GM12865 (cell line): ENCODE results near the gene LRRK2.
"Not testable (repeated sequence)": the region's sequence is repeated elsewhere in the genome, so short reads cannot be mapped to it uniquely, and the experiment has no call there.

Experiments
- DNase-seq: peaks from one replicate; pipeline ENCODE4 v3.0.0; 2010; ENCODE audit warnings: low read depth
- H3K4me3 ChIP-seq: 2 replicates; pipeline ENCODE4 v1.5.1; 2011; ENCODE audit warnings: mild to moderate bottlenecking, low read depth, low read length, control low read depth
- CTCF ChIP-seq: IDR thresholded peaks from 2 replicates; pipeline ENCODE4 v1.5.1; 2011; ENCODE audit warnings: low read length, control low read depth, low read depth, inconsistent platforms; ENCODE audit not compliant: insufficient read depth; ENCODE audit errors: missing control alignments

LRRK2 gene

GRCh38 chr12:40382217-40382616 lies 157.4 kb downstream of the LRRK2 start:
- no peak for DNase-seq

GRCh38 chr12:40387279-40387678 lies 162.5 kb downstream of the LRRK2 start:
- DNase-seq, H3K4me3 ChIP-seq: not testable (repeated sequence)

More at GRCh38 chr12:40382217-40382616, 157.4 kb downstream of the LRRK2 start:
- no peak overlapping the region for H3K4me3 ChIP-seq
- TF ChIP-seq CTCF: no peak

GRCh38 chr12:40390980-40391379 lies 166.2 kb downstream of the LRRK2 start:
- DNase-seq: no peak
- no peak overlapping the region for H3K4me3 ChIP-seq
- no peak for TF ChIP-seq CTCF

GRCh38 chr12:40393026-40393425 lies 168.2 kb downstream of the LRRK2 start:
- no peak overlapping the region for H3K4me3 ChIP-seq
- no peak for DNase-seq
- TF ChIP-seq CTCF: no peak

- TF ChIP-seq CTCF: no peak
- no peak overlapping the region for H3K4me3 ChIP-seq
- DNase-seq: no peak
Measured at GRCh38 chr12:40399656-40400055, 174.9 kb downstream of the LRRK2 start.

GRCh38 chr12:40405419-40405818 lies 180.6 kb downstream of the LRRK2 start:
- no peak for DNase-seq
- no peak overlapping the region for H3K4me3 ChIP-seq
- TF ChIP-seq CTCF: no peak
